ENCODE data around the gene ST7L. TPM values are rescaled to one million over a fixed set of nuclear protein-coding genes. Genes with fewer than 3 reads are reported as not detected.
"Not testable (repeated sequence)": the region's sequence is repeated elsewhere in the genome, so short reads cannot be mapped to it uniquely, and the experiment has no call there.

Gene ST7L
- total RNA-seq, 2 experiments from 2014 or later, result 11.2 to 15.4 TPM

DNA sequence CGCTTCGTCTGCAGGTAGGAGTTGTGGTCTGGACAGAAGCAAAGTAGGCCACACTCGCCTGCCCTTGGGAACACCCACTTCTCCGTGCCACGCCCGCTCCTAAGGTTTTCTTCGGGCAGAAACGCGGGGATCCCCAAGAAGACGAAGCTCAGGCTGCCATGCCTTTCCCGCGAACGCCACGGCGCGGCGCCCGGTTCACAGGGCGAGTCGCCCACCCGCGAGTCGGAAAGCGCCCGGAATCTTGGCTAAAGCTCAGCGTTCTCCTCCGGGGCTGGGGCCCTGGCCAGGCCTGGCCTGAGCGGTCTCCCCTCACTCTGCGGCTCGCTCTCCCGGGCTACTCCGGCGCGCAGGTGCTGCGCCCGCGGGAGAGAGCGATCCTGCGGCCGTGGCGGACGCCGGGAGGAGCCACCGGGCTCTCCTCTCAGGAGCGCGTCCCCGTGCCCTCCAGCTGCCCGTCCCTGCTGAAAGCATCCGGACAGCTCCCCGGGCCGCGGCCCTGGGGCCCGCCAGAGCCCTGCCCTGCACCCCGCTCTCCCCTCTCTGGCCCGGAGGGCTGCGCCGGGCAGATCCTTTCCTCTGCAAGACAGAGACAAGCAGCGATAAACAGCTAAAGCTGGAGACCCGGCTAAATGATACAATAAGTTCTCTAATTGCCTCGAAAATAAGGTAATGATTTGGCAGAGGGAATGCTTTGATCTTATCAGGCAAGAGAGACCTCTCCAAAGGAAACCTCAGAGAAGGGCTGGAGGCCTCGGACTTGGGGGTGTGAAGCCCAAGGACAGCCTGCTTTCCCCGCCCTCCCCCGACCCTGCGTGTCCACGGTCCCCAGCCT is 116.9 kb downstream of the ST7L start:
- Mint-ChIP-seq H3K27me3 (peaks cover 51% of the 10 kb centered on the region), H3K27ac (no peak overlapping the region), H3K4me1 (ENCODE audit: low read depth) (peaks cover 6% of the 10 kb centered on the region), H3K9me3 (no peaks in the 10 kb centered on the region), H3K4me3 (peak overlapping the region; percentile 10), H3K36me3 (no peaks in the 10 kb centered on the region)
- CTCF ChIA-PET, result interaction anchor here (0.6 to 3.2 kb wide), 35 partner anchors 10 to 454 kb away, joined by 3 to 43 read pairs (median 4); partner anchors contain the start of genes MOV10, PPM1J, RHOC and SLC16A1
- DNase-seq, result peak; percentile 70
- intact Hi-C loops (cut with micrococcal nuclease), result loop anchor here (1.0 to 10.0 kb wide), 3 partner anchors 112 to 205 kb away; partner anchors contain the start of genes MOV10 and RHOC
- POLR2A ChIA-PET, result interaction anchor here (2.2 kb wide), 1 partner anchor 116 kb away, joined by 9 read pairs; no protein-coding TSS in a partner anchor

DNA sequence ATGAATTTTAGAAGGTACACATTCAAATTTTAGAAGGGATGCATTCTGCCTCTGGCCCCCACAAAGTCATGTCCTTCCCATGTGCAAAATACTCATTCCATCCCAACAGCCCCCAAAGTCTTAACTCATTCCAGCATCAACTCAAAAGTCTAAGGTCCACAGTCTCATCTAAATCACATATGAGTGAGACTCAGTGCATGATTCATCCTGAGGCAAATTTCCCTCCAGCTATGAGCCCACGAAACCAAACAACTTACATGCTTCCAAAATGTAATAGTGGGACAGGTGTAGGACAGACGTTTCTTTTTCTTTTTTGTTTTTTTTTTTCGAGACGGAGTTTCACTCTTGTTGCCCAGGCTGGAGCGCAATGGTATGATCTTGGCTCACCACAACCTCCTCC is 122.7 kb downstream of the ST7L start:
- no peaks in the 10 kb centered on the region for H3K36me3 Mint-ChIP-seq
- DNase-seq, result no peak
- intact Hi-C loops (cut with micrococcal nuclease), result no loop called here
- ChIA-PET CTCF (no interaction called here), POLR2A (no interaction called here)
- no peak overlapping the region for H3K27ac Mint-ChIP-seq
- no peaks in the 10 kb centered on the region for H3K9me3 Mint-ChIP-seq
- H3K4me1 Mint-ChIP-seq (ENCODE audit: low read depth), result no peaks in the 10 kb centered on the region
- H3K27me3 Mint-ChIP-seq, result peaks cover 31% of the 10 kb centered on the region
- no peak overlapping the region for H3K4me3 Mint-ChIP-seq

DNA sequence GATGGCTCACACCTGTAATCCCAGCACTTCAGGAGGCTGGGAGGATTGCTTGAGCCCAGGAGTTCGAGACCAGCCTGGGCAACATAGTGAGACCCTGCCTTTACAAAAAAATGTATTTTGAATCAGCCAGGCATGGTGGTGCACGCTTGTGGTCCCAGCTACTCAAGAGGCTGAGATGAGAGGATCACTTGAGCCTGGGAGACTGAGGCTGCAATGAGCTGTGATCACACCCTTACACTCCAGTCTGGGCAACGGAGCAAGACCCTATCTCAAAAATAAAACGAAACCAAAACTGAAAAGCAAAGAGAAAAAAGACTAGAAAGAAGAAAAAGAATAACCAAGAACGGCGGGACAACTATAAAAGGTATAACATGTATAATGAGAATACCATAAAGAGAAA is 125.6 kb downstream of the ST7L start:
- intact Hi-C loops (cut with micrococcal nuclease), result no loop called here
- no peaks in the 10 kb centered on the region for H3K9me3 Mint-ChIP-seq
- H3K4me1 Mint-ChIP-seq (ENCODE audit: low read depth), result no peaks in the 10 kb centered on the region
- no peak for DNase-seq
- no peak overlapping the region for H3K27ac Mint-ChIP-seq
- H3K36me3 Mint-ChIP-seq, result no peaks in the 10 kb centered on the region
- CTCF ChIA-PET, result no interaction called here
- POLR2A ChIA-PET, result no interaction called here
- no peak overlapping the region for H3K4me3 Mint-ChIP-seq
- H3K27me3 Mint-ChIP-seq, result peaks cover 20% of the 10 kb centered on the region

DNA sequence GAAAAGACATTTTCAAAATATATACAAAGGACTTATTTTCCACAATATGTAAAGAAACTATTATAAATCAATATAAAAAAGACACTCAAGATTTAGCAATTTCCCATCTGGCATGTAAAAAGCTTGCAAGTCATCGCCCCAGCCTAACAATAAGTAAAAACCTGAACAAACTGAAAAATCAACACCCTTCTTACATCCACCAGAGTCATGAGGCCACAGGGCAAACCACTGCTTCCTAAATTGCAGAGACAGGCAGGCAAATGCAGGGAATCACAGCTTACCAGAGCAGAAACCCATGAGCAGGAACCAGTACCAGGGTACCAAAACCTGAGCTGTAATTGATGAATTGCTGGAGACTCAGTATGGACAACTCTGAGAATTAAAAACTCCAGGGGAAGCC is 126.9 kb downstream of the ST7L start:
- H3K27me3 Mint-ChIP-seq, result peaks cover 12% of the 10 kb centered on the region
- no peaks in the 10 kb centered on the region for H3K9me3 Mint-ChIP-seq
- CTCF ChIA-PET, result interaction anchor here (1.5 to 2.9 kb wide), 2 partner anchors 8 to 10 kb away, joined by 3 to 12 read pairs; no protein-coding TSS in a partner anchor
- H3K27ac Mint-ChIP-seq, result no peak overlapping the region
- no peaks in the 10 kb centered on the region for H3K36me3 Mint-ChIP-seq
- DNase-seq, result no peak
- no peak overlapping the region for H3K4me3 Mint-ChIP-seq
- POLR2A ChIA-PET, result no interaction called here
- no peaks in the 10 kb centered on the region for H3K4me1 Mint-ChIP-seq (ENCODE audit: low read depth)
- intact Hi-C loops (cut with micrococcal nuclease), result no loop called here

DNA sequence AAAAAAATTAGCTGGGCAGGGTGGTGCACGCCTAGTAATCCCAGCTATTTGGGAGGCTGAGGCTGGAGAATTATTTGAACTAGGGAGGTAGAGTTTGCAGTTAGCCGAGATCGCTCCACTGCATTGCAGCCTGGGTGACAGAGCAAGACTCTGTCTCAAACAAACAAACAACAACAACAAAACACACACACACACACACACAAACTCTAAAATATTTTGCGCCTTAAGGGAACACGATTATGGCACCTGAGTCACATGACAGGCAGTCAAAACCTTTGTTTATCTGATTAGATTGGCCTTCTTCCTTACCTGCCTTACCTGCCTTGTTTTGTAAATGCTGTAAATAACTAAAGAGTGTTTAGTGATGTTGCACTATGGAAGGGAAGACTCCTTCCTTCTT is 130.8 kb downstream of the ST7L start:
- no peak for DNase-seq
- Mint-ChIP-seq H3K9me3 (no peaks in the 10 kb centered on the region), H3K4me1 (ENCODE audit: low read depth) (no peaks in the 10 kb centered on the region), H3K27me3 (peaks cover 11% of the 10 kb centered on the region), H3K27ac (no peak overlapping the region), H3K4me3 (no peak overlapping the region), H3K36me3 (no peaks in the 10 kb centered on the region)
- ChIA-PET CTCF (no interaction called here), POLR2A (no interaction called here)
- intact Hi-C loops (cut with micrococcal nuclease), result no loop called here

DNA sequence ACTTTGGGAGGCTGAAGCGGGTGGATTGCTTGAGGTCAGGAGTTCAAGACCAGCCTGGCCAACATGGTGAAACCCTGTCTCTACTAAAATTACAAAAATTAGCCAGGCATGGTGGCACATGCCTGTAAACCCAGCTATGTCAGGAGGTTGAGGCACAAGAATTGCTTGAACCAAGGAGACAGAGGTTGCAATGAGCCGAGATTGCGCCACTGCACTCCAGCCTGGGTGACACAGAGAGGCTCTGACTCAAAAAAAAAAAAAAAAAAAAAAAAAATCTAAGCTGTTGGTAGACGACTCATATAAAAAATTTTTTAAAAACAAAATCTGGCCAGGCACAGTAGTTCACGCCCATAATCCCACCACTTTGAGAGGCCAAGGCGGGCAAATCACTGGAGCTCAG is 131.3 kb downstream of the ST7L start:
- peaks cover 11% of the 10 kb centered on the region for H3K27me3 Mint-ChIP-seq
- H3K27ac Mint-ChIP-seq; CTCF ChIA-PET; H3K4me3 Mint-ChIP-seq; H3K4me1 Mint-ChIP-seq (ENCODE audit: low read depth); H3K9me3 Mint-ChIP-seq; DNase-seq; POLR2A ChIA-PET; H3K36me3 Mint-ChIP-seq; intact Hi-C loops (cut with micrococcal nuclease): not testable (repeated sequence)

DNA sequence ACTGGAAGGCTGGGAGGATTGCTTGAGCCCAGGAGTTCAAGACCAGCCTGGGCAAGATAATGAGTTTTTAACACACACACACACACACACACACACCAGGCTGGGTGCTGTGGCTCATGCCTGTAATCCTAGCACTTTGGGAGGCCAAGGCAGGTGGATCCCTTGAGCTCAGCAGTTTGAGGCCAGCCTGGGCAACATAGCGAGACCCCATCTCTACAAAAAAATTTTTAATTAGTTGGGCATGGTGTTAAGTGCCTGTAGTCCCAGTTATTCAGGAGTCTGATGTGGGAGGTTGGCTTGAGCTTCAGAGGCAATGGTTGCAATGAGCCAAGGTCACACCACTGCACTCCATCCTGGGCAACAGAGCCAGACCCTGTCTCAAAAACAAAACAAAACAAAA is 132.9 kb downstream of the ST7L start:
- POLR2A ChIA-PET; intact Hi-C loops (cut with micrococcal nuclease); H3K9me3 Mint-ChIP-seq; H3K4me1 Mint-ChIP-seq (ENCODE audit: low read depth); H3K36me3 Mint-ChIP-seq; H3K27ac Mint-ChIP-seq; DNase-seq; H3K4me3 Mint-ChIP-seq: not testable (repeated sequence)
- CTCF ChIA-PET, result interaction anchor here (1.5 kb wide), 1 partner anchor 16 kb away, joined by 5 read pairs; no protein-coding TSS in a partner anchor
- H3K27me3 Mint-ChIP-seq, result peaks cover 12% of the 10 kb centered on the region

DNA sequence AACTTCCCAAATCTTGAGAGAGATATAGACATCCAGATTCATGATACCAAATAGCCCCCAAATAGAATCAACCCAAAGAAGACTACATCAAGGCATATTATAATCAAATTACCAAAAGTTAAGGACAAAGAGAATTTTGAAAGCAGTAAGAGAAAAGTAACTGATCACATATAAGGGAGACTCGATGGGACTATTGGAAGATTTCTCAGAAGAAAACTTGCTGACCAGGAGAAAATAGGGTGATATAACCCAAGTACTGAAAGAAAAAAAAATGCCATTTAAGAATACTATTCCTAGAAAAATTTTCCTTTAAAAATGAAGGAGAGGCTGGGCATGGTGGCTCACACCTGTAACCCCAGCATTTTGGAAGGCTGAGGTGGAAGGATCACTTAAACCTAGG is 140.6 kb downstream of the ST7L start:
- CTCF ChIA-PET, result interaction anchor here (0.6 to 1.2 kb wide), 2 partner anchors 13 to 34 kb away, joined by 3 read pairs; no protein-coding TSS in a partner anchor

DNA sequence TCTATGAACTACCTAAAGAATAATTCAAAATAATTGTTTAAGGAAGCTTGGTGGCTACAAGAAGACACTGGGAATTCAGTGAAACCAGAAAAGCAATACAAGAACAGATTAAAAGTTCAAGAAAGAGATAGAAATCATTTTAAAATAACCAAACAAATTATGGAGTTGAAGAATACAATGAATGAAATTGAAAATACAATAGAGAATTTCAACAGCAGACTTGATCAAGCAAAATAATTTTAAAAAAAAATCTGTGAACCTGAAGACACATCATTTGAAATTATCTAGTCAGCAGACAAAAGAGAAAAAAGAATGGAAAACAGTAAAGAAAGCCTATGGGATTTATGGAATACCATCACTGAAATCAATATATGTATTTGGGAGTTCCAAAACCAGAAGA is 141.4 kb downstream of the ST7L start:
- intact Hi-C loops (cut with micrococcal nuclease), result no loop called here
- CTCF ChIA-PET, result no interaction called here

More for the DNA sequence above, 140.6 kb downstream of the ST7L start:
- Mint-ChIP-seq H3K4me3 (no peak overlapping the region), H3K27ac (no peak overlapping the region), H3K9me3 (peaks cover 19% of the 10 kb centered on the region), H3K27me3 (peaks cover 17% of the 10 kb centered on the region), H3K36me3 (peaks cover 5% of the 10 kb centered on the region), H3K4me1 (ENCODE audit: low read depth) (no peaks in the 10 kb centered on the region)
- DNase-seq, result no peak
- POLR2A ChIA-PET, result no interaction called here
- intact Hi-C loops (cut with micrococcal nuclease), result no loop called here

More for the DNA sequence above, 141.4 kb downstream of the ST7L start:
- H3K4me1 Mint-ChIP-seq (ENCODE audit: low read depth), result no peaks in the 10 kb centered on the region
- peaks cover 5% of the 10 kb centered on the region for H3K36me3 Mint-ChIP-seq
- peaks cover 19% of the 10 kb centered on the region for H3K9me3 Mint-ChIP-seq
- no peak for DNase-seq
- H3K4me3 Mint-ChIP-seq, result no peak overlapping the region
- peaks cover 18% of the 10 kb centered on the region for H3K27me3 Mint-ChIP-seq
- POLR2A ChIA-PET, result no interaction called here
- no peak overlapping the region for H3K27ac Mint-ChIP-seq

Other genes starting within 250 kb of the ST7L start
- 1 to 10 TPM; 5.4 to 5.9 TPM for gene CTTNBP2NL, start 222.9 kb downstream of the ST7L start, total RNA-seq
- under 1 TPM; 0.05 to 0.15 TPM for gene WNT2B, start 110.2 kb downstream of the ST7L start, total RNA-seq
- 100 to 1,000 TPM; 261 to 274 TPM for gene CAPZA1, start 691 bp upstream of the ST7L start, total RNA-seq
- 10 to 100 TPM; 57.7 to 63.1 TPM for gene MOV10, start 55.5 kb upstream of the ST7L start, total RNA-seq
- gene RHOC, start 88.0 kb upstream of the ST7L start, total RNA-seq, result 10 to 100 TPM; 50.1 to 51.6 TPM
- 1 to 10 TPM in 1 of 2 experiments, under 1 TPM in 1; 0.69 to 1.2 TPM for gene PPM1J, start 96.2 kb upstream of the ST7L start, total RNA-seq

Data from activated CD4-positive, alpha-beta memory T cell treated with anti-CD3 and anti-CD28 coated beads for 36 hours (primary cell).